ENCODE data around the gene FBP2. TPM values are rescaled to one million over a fixed set of nuclear protein-coding genes. Genes with fewer than 3 reads are reported as not detected.

The FBP2 gene
- total RNA-seq, 1 experiment from 2014 or later, result not detected

- TF ChIP-seq PRDM15 (CRISPR knock-in tag; IDR thresholded peaks at IDR 0.05), result no peak
- TF ChIP-seq EMX1 (CRISPR knock-in tag; IDR thresholded peaks at IDR 0.05), result no peak
These were observed 30.1 kb downstream of the FBP2 start (continued) for GRCh38 chr9:94563548-94563947.

DNA sequence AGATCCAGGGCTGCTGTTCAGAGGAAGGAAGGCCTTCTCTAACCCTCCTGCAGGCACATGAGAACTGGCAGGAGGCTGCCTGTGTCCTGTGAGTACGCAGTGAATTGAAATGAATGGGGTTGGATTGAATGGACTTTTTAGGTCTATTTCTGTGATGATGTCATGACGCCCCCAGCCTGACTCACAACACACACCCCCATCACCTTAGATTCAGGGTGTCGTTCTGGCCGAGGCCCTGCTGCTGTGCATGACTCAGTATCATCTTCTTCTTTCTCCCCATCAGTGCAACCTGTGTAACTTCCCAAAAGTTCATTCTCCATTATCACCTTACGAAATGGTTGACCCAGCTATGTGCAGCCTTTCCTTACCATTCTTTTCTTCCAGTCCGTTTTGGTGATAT is 33.4 kb downstream of the FBP2 start:
- no peak overlapping the region for H3K4me3 Mint-ChIP-seq
- ChIA-PET POLR2A (no interaction called here), CTCF (no interaction called here)
- no peak for ATAC-seq
- TF ChIP-seq RORB (CRISPR knock-in tag; IDR thresholded peaks at IDR 0.05) (no peak), KAT7 (CRISPR knock-in tag; IDR thresholded peaks at IDR 0.05; ENCODE audit: borderline replicate concordance) (no peak), NR1H2 (CRISPR knock-in tag; IDR thresholded peaks at IDR 0.05) (no peak), JUN (CRISPR knock-in tag; IDR thresholded peaks at IDR 0.05) (no peak), FOXK1 (CRISPR knock-in tag; IDR thresholded peaks at IDR 0.05) (no peak), PRDM15 (CRISPR knock-in tag; IDR thresholded peaks at IDR 0.05) (no peak), GABPB1 (CRISPR knock-in tag; IDR thresholded peaks at IDR 0.05) (no peak), HMGXB4 (CRISPR knock-in tag; IDR thresholded peaks at IDR 0.05) (no peak), SOX15 (CRISPR knock-in tag; IDR thresholded peaks at IDR 0.05) (no peak), ZNF232 (CRISPR knock-in tag; IDR thresholded peaks at IDR 0.05) (no peak), CREB1 (CRISPR knock-in tag; IDR thresholded peaks at IDR 0.05) (no peak)
- TF ChIP-seq, protein P1, sequence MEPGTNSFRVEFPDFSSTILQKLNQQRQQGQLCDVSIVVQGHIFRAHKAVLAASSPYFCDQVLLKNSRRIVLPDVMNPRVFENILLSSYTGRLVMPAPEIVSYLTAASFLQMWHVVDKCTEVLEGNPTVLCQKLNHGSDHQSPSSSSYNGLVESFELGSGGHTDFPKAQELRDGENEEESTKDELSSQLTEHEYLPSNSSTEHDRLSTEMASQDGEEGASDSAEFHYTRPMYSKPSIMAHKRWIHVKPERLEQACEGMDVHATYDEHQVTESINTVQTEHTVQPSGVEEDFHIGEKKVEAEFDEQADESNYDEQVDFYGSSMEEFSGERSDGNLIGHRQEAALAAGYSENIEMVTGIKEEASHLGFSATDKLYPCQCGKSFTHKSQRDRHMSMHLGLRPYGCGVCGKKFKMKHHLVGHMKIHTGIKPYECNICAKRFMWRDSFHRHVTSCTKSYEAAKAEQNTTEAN (CRISPR knock-in tag; IDR thresholded peaks at IDR 0.05), result no peak
- TF ChIP-seq, protein P2, sequence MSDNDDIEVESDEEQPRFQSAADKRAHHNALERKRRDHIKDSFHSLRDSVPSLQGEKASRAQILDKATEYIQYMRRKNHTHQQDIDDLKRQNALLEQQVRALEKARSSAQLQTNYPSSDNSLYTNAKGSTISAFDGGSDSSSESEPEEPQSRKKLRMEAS (CRISPR knock-in tag; IDR thresholded peaks at IDR 0.05), result no peak
- peaks cover 15% of the 10 kb centered on the region for H3K4me1 Mint-ChIP-seq
- peaks cover 21% of the 10 kb centered on the region for H3K36me3 Mint-ChIP-seq
- H3K27ac Mint-ChIP-seq, result no peak overlapping the region
- peaks cover 3% of the 10 kb centered on the region; the same call in 1 of the 2 replicates for H3K27me3 Mint-ChIP-seq (ENCODE audit: low read depth)
- no peak for DNase-seq (ENCODE audit: low spot score)
- peaks cover 6% of the 10 kb centered on the region for H3K9me3 Mint-ChIP-seq

- H3K4me1 Mint-ChIP-seq, result peaks cover 15% of the 10 kb centered on the region
- ATAC-seq (no peak), DNase-seq (ENCODE audit: low spot score) (no peak)
- no peak overlapping the region for H3K27ac Mint-ChIP-seq
- H3K4me3 Mint-ChIP-seq, result no peak overlapping the region
- ChIA-PET CTCF (no interaction called here), POLR2A (no interaction called here)
- no peaks in the 10 kb centered on the region for H3K9me3 Mint-ChIP-seq
- peaks cover 3% of the 10 kb centered on the region; the same call in 1 of the 2 replicates for H3K27me3 Mint-ChIP-seq (ENCODE audit: low read depth)
- H3K36me3 Mint-ChIP-seq, result peaks cover 2% of the 10 kb centered on the region
- TF ChIP-seq MXD4 (CRISPR knock-in tag; IDR thresholded peaks at IDR 0.05; ENCODE audit: borderline replicate concordance) (no peak), ZNF138 (CRISPR knock-in tag; conservative IDR thresholded peaks at IDR 0.05) (no peak), PRDM15 (CRISPR knock-in tag; IDR thresholded peaks at IDR 0.05) (no peak), ZNF671 (CRISPR knock-in tag; IDR thresholded peaks at IDR 0.05) (no peak), ATF1 (CRISPR knock-in tag; IDR thresholded peaks at IDR 0.05) (no peak), IRF2 (CRISPR knock-in tag; IDR thresholded peaks at IDR 0.05; ENCODE audit: borderline replicate concordance, low read depth) (no peak), TEAD4 (CRISPR knock-in tag; IDR thresholded peaks at IDR 0.05) (no peak), EMX1 (CRISPR knock-in tag; IDR thresholded peaks at IDR 0.05) (no peak)
These were observed 36.2 kb downstream of the FBP2 start for GRCh38 chr9:94557376-94557775.

Data from WTC11 (cell line).